Endothelial cell of hepatic sinusoid (primary cell): Measurements from ENCODE around the gene SYTL2.

Experiments
- in situ Hi-C: cut with HindIII; loops from 2 replicates; pipeline ENCODE4 v1.10.0; 2017; ENCODE audit warnings: low sequenced_read_pairs

Gene SYTL2

DNA sequence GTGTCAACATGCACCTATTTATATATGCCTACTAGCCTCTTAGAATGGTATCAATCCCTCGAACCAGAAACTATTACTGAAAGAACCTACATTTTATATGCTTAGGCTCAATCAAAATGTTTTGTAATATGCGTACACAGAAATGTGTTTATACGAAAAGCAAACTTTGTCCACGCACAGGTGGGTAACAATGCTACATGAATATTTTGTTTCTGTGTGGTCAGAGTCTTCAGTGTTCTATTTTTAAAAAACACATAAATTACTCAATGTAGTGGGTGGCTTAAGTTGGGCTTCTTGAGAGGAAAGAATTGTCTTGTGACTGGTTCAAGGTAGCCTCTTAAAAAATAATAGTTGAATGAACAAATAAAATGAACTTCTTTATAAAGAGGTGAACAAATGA lies 46.1 kb downstream of the SYTL2 start:
- in situ Hi-C loops, result no loop called here

DNA sequence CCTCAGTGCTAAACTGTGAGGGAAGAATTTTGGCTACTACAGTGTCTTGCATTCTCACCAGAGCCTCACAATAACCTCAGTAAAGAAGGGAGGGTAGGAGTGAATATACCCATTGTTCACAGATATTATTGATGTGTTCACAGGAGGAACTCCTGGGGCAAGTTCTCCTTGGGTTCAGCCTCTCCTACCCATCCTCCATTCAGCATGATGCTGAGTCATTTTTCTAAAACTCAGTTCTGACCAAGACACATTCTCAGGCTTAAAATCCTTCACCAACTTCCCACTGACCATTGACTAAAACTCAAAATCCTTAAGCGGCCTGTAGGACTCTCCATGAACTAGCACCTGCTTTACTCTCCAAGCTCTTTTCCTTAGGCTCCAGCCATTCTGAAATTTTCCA lies 48.7 kb downstream of the SYTL2 start:
- in situ Hi-C loops, result no loop called here

DNA sequence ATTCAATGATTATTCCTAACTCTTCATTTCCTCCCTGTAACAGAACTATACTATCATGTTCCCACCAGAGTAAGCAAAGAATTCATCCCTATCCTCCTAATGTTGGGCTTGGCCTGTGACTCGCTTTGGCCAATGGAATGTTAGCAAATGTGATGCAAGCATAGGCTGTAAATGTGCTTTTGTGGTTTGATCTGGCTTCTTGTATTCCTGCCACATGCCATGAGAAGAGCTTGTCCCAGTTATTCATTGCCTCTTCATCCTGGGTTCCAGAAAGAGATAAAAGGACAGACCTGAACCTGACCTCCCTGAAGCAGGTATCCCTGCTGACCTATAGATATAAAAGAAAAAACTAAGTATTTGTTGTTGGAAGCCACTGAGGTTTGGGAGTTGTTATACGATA lies 51.0 kb downstream of the SYTL2 start:
- in situ Hi-C loops, result loop anchor here (5.0 kb wide), 1 partner anchor 83 kb away; no protein-coding TSS in a partner anchor

GRCh38 chr11:85758480-85759039 lies 52.4 kb downstream of the SYTL2 start:
- in situ Hi-C loops, result loop anchor here (5.0 kb wide), 1 partner anchor 81 kb away; no protein-coding TSS in a partner anchor

DNA sequence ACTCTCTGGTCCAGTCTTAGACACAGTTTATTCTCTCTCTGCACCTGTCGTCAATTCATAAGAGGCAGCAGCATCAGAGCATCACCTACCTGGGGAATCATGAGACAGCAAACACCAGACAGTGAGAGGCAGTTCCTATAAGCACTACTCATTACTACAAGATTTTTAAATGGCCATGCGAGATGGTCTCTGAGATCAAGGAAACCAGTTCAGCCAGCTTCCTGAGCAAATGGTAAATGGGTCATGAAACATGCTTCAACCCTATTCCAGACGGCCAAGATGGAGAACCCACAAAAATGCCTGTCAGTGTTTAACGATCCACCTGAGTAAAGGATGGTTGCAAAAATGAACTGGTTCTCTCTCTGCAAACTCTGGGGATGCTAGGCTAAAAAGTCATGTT lies 52.9 kb downstream of the SYTL2 start:
- in situ Hi-C loops, result loop anchor here (5.0 kb wide), 1 partner anchor 81 kb away; no protein-coding TSS in a partner anchor

DNA sequence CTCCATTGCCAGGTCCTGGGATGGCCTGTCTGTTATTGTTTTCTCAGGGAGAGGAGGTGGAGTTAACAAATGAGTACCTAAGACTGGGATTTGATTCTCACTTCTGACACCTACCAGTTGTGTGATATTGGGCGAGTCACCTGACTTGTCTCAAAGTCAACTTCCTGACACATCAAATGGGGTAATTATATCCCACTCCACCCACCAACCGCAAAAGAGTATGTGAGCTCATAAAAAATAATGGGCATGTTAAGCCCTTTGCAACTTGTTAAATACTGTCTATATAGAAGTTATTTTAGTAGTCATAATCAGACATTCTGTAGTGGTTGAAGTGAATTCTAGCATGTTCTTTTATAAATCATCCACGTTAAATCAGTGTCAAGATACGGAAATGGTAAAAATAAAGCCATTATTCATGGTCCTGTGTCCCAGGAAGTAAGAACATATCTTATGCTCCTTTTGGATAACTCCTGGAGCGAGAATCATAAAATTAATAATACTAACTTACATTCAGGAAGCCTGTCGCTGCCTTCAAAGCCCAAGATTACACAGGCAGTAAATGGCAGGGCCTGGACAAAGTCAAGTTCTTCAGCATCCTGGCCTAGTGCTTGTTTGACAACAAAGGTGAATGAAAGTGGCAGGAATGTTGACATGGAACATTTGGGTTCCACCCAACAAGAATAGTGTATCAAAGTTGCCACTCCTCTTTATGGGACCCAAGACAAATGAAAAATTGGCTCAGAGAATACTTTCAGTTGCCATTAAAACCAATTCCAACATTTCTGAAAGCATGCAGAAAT lies 54.3 kb downstream of the SYTL2 start:
- in situ Hi-C loops, result loop anchor here (5.0 kb wide), 1 partner anchor 79 kb away; no protein-coding TSS in a partner anchor

- in situ Hi-C loops, result loop anchor here (5.0 kb wide), 1 partner anchor 78 kb away; no protein-coding TSS in a partner anchor
These were observed 55.2 kb downstream of the SYTL2 start for GRCh38 chr11:85755701-85756100.

- in situ Hi-C loops, result loop anchor here (5.0 kb wide), 1 partner anchor 78 kb away; no protein-coding TSS in a partner anchor
These were observed 55.7 kb downstream of the SYTL2 start for GRCh38 chr11:85755285-85755684.

DNA sequence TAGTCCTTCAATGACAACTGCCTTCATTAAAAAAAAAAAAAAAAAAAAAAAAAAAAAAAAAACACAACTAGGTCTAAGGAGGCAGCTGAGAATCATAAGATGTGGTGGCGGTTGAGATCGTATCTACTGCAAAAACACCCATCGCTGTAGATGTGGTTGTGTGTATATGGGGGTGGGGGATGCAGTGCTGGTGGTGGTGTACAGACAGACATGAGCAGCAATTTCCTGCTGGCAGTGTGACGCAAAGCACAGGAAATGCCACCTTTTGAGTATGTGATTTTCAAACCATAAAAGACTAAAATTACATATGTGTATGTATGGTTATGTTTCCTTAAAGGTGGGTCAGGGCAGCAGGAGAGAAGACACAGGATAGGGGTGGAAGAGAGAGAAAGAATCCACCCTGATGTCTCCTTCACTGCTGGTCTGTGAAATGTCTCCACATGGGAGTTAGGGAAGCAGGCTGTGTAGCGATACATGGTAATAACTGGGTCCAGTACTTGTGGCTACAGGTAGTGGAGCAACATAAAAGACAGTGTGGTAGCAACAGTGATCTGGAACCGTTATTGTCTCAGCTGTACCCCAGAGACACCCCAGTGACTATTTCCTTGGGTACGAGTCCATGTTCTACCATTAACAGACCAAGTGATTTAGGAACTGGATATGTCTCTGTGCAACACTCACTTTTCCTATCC lies 57.9 kb downstream of the SYTL2 start:
- in situ Hi-C loops, result no loop called here

DNA sequence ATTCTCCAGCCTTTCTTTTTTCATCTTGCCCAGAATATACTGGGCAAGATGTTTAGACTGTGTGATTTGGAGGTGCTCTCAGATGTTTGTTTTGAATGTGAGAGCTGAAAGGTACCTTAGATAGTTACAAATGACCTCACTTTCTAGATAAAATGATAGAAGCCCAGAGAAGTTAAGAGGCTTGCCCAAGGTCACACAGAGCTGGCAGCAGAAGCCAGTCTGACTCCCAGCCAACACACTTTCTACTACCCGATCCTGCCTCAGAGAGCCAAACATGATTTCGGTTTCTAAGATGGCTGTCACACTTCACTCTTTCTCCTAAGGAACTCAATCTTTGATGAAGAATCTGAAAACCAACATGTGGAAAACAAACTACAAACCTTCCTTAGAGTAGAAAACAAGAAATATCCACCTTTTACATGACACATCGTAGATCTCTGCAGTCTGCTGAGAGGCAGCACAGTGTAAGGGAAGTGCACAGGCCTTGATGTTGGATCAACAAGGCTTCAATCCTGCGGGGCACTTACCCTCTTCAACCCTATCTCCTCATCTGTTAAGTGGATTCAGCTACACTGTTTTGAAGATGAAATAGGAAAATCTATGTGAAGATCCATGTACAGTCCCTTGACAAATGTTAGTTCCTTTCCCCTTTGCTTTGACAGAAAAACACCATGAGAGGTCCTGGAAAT lies 58.6 kb downstream of the SYTL2 start:
- in situ Hi-C loops, result no loop called here

DNA sequence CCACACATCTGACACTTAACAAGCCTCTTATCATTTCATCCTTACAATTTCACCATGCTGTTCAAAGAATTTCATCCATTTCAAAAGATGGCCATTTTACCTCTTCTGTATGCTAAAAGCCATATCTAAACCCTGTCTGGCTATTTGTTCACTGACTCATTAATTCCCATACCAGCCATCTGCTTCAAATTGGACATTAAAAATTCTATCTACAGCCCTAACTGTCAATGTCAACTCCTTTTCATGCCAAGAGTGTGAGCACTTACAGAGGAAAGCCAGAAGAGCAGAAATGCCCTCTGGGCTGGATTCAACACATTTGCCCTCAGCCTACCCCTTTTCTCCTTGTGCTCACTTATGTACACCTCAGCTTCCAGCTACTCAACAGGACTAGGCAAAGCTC lies 59.2 kb downstream of the SYTL2 start:
- in situ Hi-C loops, result no loop called here

- in situ Hi-C loops, result no loop called here
These were observed 60.3 kb downstream of the SYTL2 start for GRCh38 chr11:85750646-85751045.

- in situ Hi-C loops, result no loop called here
These were observed 61.1 kb downstream of the SYTL2 start for GRCh38 chr11:85749884-85750283.

DNA sequence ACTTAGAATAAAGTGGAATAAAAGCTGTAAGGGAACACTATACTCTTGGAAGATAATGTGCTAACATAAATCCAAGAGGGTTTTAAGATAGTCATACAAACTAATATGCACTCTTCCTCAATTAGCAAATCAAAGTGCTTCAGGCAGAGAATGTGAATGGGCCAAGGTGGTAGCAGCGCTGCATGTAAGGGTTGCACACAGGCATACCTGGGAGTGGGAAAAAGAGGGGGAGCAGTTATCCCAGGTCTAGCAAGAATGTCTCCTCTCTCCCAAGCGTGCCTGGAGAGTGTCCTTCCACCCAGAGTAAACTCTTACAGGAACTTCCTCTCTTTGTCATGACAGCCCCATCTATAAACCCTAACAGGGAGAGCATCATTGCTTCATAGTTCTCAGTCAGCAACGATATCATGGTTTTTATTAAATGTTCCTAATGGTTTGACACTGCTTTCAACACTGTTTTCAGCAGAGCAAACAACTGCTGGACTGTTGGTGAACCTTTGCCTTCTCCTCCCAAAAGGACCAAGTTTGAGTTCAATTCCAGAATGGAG lies 61.6 kb downstream of the SYTL2 start:
- in situ Hi-C loops, result no loop called here

- in situ Hi-C loops, result no loop called here
These were observed 62.5 kb downstream of the SYTL2 start for GRCh38 chr11:85748455-85748891.

GRCh38 chr11:85746670-85747069 lies 64.3 kb downstream of the SYTL2 start:
- in situ Hi-C loops, result no loop called here

DNA sequence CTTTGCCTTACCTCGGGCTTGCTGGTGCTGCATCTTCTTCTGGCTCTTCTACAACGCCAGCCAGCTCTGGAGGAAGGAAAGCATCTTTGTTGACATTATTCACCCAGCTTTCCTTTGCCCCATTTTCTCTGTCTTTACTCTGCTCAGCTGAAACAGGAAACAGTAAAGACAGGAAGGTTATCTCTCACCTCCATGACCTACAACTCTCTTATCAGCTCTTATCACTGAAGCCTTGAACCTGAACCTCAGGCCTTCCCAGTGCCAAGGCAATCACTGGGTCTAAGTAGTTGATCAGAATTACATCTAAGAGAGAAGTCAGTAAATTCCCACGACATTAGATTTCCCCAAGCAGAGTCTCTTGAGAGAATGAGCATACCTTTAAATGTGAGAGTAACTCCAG lies 65.3 kb downstream of the SYTL2 start:
- in situ Hi-C loops, result no loop called here

- in situ Hi-C loops, result no loop called here
These were observed 68.1 kb downstream of the SYTL2 start for GRCh38 chr11:85742873-85743275.

DNA sequence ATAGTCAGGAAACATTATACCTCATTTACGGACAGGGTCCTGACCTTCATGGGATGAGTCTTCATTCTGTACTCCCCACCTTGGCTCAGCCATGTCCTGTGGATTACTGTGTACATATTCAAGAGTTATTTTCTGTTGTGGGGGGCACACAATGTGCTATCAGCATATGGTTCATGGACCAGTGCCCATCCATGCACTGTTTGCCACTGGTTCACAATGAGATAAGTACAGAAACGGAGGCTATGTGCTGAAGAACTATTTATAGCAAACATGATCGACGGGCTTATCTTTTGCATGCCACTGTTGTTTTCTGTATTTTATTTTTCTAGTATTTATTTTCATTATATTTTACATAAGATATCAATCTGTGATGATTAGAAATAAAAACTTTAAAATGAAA lies 68.6 kb downstream of the SYTL2 start:
- in situ Hi-C loops, result no loop called here

DNA sequence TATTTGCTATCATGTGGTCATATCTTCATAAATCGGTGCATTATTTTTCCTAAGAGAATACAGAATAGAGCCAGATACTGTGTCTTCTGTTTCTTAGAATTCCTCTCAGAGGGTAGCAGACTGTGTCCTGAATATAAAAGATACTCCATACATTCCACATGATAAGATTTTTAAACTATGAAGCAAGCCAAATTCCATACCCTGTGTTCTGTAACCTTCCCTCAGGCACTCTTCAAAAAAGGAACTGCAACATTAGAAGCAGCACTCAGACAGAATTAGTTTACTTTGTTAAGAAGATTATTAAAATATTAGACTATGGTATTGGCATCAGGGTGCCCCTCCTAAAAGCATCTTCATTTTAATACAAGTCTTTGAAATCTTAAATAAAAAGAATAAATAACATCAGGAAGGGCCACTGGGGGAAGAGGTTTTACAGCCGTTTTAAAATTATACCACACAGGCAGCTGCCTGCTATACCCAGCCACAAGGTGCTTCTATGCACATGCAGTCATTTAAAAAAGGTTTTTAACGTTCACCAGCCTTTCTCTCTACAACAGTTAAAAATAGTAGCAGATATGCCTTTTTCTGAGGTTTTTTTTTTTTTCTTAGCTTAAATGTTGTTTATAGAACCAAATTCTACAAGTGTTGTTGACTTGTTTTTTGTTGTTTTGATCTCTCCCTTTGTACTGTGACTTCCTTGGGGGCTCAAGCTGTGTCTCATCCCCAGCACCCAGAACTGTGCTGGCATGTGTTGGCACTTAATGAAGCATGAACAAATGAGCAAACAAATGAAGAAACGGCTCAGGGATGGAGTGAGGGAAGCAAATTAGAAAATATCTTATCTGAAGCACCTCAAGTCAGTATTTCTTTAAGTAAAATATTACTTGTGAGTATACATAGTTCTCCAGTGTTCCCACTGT lies 70.2 kb downstream of the SYTL2 start:
- in situ Hi-C loops, result no loop called here
